ENCODE measurements around the gene GPR6. TPM values are rescaled to one million over a fixed set of nuclear protein-coding genes. Genes with fewer than 3 reads are reported as not detected.

GPR6 gene
- total and polyA plus RNA-seq, 2 of the 8 experiments (the other 6 are each of a cell fraction or from before 2014, with no cell fraction given), result 0.18 to 0.37 TPM

GRCh38 chr6:109964949-109965348 is 13.2 kb upstream of the GPR6 start (continued):
- TF ChIP-seq CTBP2 (IDR thresholded peaks at IDR 0.05; ENCODE audit: borderline replicate concordance, insufficient read depth, insufficient read length, low read length) (no peak), CHD2 (IDR thresholded peaks at IDR 0.05; ENCODE audit: low read length) (no peak), RAD21 (IDR thresholded peaks at IDR 0.05 in 1 of 2, conservative IDR thresholded peaks at IDR 0.05 in 1 of 2; ENCODE audit: low read depth in 2 of 2, low read length in 2 of 2) (no peak), SIX5 (IDR thresholded peaks at IDR 0.05; ENCODE audit: low read depth, low read length) (no peak), NRF1 (IDR thresholded peaks at IDR 0.05; ENCODE audit: low read depth, low read length) (no peak), TAF1 (IDR thresholded peaks at IDR 0.05; ENCODE audit: low read depth, low read length) (no peak)

All from H1 (cell line).